Germinal center (tissue), 1 donor: ENCODE data around the gene LAMA3.

Experiments used
- DNase-seq: peaks from one replicate; pipeline ENCODE4 v3.0.0; 2012; ENCODE audit warnings: mixed read lengths, low spot score

LAMA3 gene

DNA sequence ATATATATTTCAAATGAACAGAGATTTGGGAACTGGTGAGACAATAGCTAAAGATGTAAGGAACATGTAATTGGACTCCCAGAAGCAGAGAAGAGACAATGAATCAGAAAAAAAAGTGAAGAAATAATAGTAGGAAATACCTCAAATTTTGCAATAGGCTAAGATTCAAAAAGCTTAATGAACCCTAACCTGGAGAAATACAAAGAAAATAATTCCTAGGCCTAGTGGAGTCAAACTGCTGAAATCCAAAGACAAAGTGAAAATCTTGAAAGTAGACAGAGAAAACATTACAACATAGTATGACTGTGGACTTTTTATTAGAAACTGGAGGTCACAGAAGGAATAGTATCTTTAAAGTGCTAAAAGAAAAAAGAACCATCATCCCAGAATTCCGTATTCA, 76.7 kb downstream of the LAMA3 start:
- no peak for DNase-seq

DNA sequence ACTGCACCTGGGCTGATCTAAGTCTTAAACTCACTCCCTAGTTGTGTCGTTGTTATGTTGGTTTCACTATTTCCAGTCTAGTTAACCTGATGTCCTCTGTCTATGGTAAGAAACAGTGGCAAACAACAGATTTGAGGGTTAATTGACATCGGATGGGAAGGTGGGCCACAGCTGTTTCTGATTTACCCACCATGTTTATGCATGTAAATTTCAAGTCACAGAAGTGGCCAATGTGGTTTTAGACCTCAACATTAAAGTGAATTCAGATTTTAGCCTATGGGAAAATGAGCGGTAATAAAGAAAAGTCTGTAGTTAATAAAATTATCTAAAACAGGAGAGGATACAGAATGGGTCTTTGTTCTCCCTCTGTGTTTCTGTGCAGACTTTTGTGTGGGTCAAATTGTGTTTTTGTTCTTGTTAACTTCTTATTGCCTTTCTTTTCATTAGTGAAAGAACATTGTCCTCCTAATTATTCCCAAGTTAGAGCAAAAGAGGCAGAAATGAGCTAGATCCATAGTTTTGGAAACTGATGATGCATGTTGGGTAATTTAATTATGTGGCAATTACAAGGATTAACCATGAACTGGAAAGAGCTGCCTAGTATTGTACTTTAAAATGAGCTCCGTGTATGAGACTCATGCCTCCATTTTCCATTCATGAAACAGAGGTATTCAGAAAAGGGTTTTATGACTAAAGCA, 83.2 kb downstream of the LAMA3 start:
- DNase-seq: no peak

GRCh38 chr18:23776306-23776705, 87.1 kb downstream of the LAMA3 start:
- DNase-seq: no peak

DNA sequence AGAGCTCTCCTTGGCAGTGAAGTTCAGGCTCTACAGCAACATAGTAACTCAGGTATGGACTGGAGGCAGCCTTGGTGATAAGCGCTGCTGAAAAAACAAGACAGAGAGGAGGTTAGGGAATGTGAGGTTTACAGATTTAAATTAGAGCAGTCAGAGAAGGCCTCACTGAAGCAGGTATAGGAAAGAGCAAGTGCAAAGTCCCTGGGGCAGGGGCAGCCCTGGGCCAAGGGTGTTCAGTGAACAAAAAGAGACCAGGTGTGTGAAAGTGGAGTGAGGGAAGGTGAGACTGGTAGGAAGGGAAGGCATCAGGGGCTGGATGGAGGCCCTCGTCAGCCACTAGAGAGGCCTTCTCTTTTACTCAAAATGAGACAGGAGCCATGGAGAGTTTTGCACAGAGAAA, 89.6 kb downstream of the LAMA3 start:
- no peak for DNase-seq

DNA sequence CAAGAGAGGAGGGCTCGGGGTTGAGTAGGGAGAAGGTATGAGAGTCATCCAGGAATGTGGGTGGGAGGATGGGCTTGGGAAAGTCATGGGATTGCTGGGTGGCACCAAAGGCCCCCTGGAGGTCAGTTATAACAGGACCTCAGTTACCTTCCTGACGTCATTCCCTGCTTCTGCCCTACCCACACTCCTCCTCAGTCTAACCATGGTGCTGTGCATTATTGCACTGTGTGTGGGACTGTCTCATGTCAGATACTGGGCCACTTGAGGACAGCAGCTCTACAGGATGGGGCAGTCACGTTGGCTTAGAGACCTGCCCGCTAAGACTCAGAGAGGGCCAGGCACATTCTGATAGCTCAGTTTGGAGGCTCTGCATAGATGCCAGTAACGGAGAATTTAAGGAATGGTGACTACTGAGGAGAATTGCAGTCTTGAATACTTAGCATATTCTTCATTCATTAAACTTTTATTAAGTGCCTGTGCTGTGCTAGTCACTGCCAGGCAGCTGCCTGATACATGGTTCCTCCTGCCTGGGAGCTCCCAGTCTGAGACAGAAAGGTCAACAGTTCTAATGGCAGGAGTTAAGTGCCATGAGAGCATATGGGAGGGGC, 90.5 kb downstream of the LAMA3 start:
- DNase-seq: no peak

GRCh38 chr18:23784832-23785245, 95.6 kb downstream of the LAMA3 start:
- DNase-seq: no peak

DNA sequence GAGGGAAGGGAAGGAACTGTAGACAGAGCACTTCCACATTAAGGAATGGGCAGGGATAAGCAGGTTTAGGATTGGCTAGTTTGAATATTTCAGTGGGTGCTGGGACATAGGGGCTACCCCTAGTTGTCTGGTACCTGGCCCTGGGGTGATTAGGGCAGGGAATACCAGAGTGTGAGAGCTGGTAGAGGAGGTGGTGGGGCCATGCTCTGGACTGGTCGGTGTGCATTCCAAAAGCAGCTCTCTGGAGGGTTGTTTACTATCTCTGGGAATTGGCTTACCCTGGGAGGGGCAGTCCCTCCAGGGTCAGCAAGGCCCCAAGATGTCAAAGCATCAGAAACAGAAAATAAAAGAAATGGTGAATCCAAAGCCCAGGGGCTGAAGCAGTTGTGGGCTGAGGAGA, 103.8 kb downstream of the LAMA3 start:
- DNase-seq: no peak

GRCh38 chr18:23793985-23794867, 105.0 kb downstream of the LAMA3 start:
- no peak for DNase-seq

DNA sequence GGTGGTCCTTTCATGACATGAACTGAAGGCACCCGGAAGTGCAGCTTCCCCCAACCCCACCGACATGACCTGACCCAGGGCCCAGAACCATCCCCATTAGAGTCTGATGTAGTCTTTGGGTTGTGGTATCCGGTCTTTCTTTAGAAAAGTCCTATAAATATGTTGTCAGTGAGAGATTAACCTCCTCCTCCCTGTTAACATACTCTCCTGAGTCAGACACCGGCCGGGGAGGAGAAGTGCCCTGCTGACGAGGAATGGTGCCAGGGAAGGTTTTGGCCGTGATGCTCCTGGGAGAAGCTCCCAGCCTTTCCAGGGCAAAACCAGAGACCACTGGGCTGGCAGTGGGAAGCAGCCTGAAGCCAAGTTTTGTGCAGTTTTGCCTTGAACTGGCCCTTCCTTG, 109.0 kb downstream of the LAMA3 start:
- DNase-seq: no peak

- no peak for DNase-seq
Measured at GRCh38 chr18:23798824-23799223, 109.6 kb downstream of the LAMA3 start.

GRCh38 chr18:23799540-23799939, 110.3 kb downstream of the LAMA3 start:
- no peak for DNase-seq

GRCh38 chr18:23800902-23801301, 111.6 kb downstream of the LAMA3 start:
- no peak for DNase-seq

GRCh38 chr18:23802817-23803216, 113.6 kb downstream of the LAMA3 start:
- DNase-seq: no peak

- no peak for DNase-seq
Measured at GRCh38 chr18:23803755-23804154, 114.5 kb downstream of the LAMA3 start.

GRCh38 chr18:23805898-23806297, 116.6 kb downstream of the LAMA3 start:
- no peak for DNase-seq

DNA sequence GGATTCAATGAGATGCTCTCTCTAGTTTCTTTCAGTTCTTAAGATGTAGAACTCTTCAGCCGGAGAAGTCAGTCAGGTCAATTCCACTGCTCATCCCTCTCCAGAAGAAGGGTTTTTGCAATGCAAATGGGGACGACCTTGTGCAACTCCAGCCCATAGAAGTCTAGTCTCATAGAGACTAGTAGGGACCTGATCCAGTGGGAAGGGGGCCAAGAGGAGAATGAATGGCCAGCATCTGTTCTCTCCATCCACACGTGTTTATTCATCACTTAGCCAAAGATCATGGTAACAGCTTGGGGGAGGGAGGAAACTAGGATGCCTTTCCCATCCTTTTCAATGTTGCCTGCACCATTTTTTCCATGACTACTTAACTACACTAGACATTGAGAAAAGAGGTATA, 120.2 kb downstream of the LAMA3 start:
- DNase-seq: no peak

GRCh38 chr18:23810396-23810795, 121.1 kb downstream of the LAMA3 start:
- DNase-seq: no peak

- DNase-seq: no peak
Measured at GRCh38 chr18:23811176-23811575, 121.9 kb downstream of the LAMA3 start.

DNA sequence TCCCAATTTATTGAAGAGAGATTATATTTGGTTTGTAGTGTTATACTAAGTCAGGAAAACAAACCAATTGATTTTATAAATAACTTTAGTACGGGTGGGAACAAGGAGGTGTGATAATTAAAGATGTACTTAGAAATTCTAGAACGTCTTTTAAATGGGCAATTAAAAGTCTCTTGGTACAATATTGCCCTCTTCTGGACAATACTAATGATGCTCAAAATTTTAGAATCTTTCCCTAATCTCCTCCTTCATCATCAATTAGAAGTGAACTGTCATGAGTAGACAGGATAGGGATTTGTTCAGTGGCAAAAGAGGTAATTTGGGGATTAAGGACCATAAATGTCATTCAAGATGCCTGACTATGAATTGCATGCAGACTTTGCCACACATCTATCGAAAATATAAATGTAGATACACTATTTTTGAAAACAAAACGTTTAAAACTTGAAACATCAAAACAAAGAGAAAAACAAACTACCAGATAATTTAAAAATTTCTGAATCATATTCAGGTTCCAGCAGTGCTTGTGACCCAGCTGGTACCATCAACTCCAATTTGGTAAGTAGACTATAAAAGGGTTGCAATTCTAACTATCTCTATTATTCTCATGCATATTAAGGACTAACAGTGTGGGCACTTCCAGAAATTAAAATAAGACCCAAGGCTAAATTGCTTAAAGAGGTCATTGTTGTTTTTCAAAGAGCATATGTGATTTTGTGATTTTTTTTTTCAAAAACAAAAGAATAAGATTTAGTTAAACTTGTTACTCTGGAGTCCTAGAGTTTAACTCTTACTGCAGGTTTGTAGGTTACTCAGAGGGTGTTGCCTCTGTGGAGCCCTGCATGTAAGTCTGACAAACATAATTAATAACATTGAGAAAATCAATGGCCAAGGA, 123.5 kb downstream of the LAMA3 start:
- peak; percentile 22 for DNase-seq

- no peak for DNase-seq
Measured at GRCh38 chr18:23814991-23815614, 125.8 kb downstream of the LAMA3 start.

GRCh38 chr18:23816021-23816420, 126.8 kb downstream of the LAMA3 start:
- no peak for DNase-seq

DNA sequence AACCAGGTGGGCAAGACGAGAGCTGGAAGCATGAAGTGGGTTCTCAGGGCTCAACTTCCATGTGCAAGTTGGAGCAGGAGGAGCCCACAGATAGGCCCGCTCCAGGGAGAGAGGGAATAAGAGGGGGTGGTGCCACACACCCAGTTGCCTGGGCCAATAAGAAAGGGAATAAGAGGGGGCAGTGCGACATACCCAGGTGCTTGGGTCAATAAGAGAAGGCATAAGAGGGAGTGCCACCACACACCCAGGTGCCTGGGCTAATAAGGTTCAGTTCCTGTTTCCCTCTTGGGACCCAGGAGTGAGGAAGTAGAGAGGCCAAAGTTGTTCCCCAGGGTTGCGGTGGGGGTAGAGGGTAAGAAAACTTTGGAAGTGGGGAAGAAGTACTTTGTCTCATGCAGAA, 127.5 kb downstream of the LAMA3 start:
- peak; percentile 5 for DNase-seq
